ENCODE measurements around the gene TMEM61.

TMEM61 gene

DNA sequence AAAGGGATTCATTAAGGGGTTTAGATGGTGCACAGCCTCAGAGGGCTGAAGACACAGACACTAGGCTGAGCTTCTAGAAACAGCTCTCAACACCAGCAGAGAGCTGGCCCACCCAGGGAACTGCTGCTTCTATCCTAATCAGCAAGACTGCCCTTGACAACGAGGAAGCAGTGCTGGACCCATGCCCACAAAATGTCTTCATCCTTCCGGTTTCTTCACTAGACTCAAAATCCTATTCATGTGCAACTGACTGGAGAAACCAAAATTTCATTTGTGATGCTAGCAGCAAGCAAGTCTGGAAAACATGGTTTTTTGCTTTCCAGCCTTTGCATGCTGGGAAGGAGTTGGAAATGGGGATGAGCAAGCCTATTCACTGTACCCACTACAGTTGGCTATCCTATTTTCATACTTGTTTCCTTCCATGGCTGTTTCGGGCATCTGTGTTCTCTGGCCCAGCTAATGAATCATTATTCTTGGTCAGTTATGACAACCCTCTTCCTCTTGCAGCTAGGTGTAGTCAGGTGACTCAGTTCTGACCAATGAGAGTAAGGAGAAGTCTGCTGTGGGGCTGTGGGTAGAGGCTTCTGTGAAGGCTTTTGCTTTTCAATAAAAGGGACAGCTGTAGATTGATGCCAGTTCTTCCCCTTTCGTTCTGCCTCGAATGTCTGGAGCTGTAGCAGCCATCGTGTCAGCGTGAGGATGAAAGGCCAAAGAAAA lies 14.6 kb upstream of the TMEM61 start:
- TF ChIP-seq CTCF (IDR thresholded peaks at IDR 0.05; ENCODE audit: extremely low read depth, missing control alignments), result no peak

DNA sequence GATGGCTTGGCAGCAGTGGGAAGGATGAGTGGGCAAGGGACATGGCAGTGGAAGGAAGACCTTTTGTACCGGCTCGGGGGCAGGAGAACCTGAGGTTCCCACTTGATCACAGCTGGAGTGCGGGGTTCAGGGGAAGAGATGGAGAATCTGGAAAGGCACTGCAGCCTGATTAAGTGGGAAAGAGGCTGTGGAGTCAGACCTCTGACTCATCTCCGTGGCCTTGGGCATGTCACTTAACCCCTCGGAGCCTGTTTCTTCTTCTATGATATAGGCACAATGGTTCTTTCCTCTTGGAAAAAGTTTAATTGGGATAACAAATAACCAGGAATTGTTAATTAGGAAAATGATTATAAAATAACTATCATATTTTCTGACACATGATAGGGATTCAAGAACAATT lies 13.1 kb upstream of the TMEM61 start:
- no peak for DNase-seq (ENCODE audit: low spot score)
- no peak for TF ChIP-seq CTCF (IDR thresholded peaks at IDR 0.05; ENCODE audit: extremely low read depth, missing control alignments)

More for the DNA sequence above, 14.6 kb upstream of the TMEM61 start:
- DNase-seq (ENCODE audit: low spot score), result peak; percentile 55

- no peak for TF ChIP-seq CTCF (IDR thresholded peaks at IDR 0.05; ENCODE audit: extremely low read depth, missing control alignments)
- no peak for DNase-seq (ENCODE audit: low spot score)
Observed at GRCh38 chr1:54968551-54968950, 11.9 kb upstream of the TMEM61 start.

- TF ChIP-seq CTCF (IDR thresholded peaks at IDR 0.05; ENCODE audit: extremely low read depth, missing control alignments), result no peak
- DNase-seq (ENCODE audit: low spot score), result no peak
Observed at GRCh38 chr1:54969879-54970278, 10.5 kb upstream of the TMEM61 start.

DNA sequence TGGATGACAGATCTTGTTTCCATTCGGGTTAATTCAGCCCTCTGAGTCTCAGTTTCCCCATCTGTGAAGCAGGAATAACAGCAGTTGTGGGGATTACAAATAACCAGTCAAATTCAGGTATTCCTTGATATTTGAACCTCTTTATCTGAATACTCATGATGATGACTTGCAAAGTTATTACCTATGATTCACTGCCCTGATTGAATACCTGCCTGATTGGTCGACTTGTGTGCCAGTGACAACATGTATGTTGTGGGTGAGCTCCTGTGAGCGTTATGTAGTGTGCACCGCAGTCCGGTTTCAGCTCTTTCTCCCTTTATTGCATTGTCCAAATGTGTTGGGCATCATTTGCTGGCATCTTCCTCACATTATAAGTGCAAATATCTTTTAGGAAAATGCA lies 9.5 kb upstream of the TMEM61 start:
- DNase-seq (ENCODE audit: low spot score), result no peak
- no peak for TF ChIP-seq CTCF (IDR thresholded peaks at IDR 0.05; ENCODE audit: extremely low read depth, missing control alignments)

DNA sequence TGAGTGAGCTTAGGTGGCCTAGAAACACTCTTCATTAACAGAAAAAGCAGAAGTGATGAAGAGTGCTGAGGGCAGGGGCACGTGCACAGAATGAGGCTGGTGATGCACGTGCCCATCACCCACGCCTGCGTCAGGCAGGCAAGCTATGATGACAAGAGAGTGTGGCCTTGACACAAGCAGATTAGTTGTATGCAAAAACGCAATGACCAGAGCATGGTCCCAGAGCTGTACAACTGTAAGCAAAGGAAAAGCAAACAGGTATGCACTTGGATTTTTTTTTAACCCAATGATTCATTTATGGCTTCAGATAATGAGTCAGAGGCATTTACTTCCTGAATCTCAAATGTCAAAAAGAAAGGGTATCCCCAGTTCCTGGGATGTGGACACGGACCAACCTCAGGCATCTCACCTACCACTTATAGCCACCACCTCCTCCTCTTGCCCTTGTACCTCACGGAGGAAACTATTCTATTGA lies 9.1 kb upstream of the TMEM61 start:
- DNase-seq (ENCODE audit: low spot score), result peak; percentile 49
- no peak for TF ChIP-seq CTCF (IDR thresholded peaks at IDR 0.05; ENCODE audit: extremely low read depth, missing control alignments)

- TF ChIP-seq CTCF (IDR thresholded peaks at IDR 0.05; ENCODE audit: extremely low read depth, missing control alignments), result no peak
Observed at GRCh38 chr1:54972436-54972835, 8.0 kb upstream of the TMEM61 start.

More at GRCh38 chr1:54972436-54972835, 8.0 kb upstream of the TMEM61 start:
- DNase-seq (ENCODE audit: low spot score), result peak; percentile 8
